ENCODE data around the gene LDB3.
A peak's percentile ranks its signal among the peaks of the same experiment; 100 is the strongest.

The LDB3 gene

DNA sequence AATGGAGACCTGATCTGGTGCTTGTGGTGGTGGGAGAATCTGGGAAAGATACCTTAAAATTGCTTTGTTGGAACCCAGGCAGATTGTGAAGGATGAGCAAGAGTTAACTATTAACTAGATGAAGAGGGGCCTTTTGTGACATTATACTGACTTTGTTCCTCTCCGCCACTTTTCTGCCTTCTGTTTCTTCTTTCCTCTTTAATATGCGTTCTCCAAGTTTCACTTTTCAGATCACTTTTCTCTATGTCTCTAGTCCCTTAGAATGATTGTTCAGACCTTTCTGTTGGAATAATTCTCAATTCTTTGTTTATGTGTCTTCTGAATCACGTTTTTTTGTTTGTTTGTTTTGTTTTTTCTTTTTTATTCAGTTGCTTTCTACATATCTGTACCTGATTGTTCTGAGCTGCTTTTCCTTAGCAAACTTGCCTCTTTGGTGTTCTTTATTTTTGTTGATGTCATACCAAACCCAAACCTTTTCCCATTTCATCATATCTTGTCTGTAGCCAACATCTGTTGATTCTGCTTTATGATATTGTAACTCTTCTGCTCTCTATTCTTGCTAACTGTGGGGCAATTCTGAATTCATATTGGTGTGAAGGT is 90.9 kb downstream of the LDB3 start:
- DNase-seq (ENCODE audit: low spot score), result no peak

- no peak for DNase-seq (ENCODE audit: low spot score)
Observed at GRCh38 chr10:86763404-86763803, 95.1 kb downstream of the LDB3 start.

DNA sequence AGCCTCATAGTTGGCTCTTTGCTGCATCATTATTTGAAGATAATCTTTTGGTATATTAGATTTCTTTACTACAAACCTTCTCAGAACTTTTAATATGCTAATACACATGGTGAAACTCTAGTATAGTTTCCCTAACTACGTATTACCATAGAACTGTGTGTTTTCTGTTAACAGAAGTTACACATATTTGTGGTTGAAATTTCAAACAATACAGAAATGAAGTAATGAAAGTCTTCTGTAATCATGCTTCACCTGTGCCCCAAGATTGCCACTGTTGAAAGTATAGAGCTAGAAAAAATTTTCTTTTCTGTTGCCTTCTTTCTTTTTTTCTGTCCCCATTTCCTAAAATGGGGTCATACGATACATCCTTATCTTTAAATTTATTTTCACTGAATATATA is 97.2 kb downstream of the LDB3 start:
- DNase-seq (ENCODE audit: low spot score), result no peak

GRCh38 chr10:86768412-86769062 is 100.2 kb downstream of the LDB3 start:
- DNase-seq (ENCODE audit: low spot score), result no peak

DNA sequence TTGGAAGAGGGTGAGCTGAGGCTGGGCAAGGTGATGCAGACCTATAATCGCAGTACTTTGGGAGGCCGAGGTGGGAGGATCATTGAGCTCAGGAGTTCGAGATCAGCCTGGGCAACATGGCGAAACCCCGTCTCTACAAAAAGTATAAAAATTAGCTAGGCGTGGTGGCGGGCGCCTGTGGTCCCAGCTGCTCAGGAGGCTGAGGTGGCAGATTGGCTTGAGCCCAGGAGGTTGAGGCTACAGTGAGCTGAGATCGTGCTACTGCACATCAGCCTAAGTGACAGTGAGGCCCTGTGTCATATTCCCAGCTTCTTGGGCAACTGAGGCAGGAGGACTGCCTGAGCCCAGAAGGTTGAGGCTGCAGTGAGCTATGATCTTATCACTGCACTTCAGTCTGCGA is 101.7 kb downstream of the LDB3 start:
- no peak for DNase-seq (ENCODE audit: low spot score)

- DNase-seq (ENCODE audit: low spot score), result no peak
Observed at GRCh38 chr10:86770412-86770960, 102.2 kb downstream of the LDB3 start.

DNA sequence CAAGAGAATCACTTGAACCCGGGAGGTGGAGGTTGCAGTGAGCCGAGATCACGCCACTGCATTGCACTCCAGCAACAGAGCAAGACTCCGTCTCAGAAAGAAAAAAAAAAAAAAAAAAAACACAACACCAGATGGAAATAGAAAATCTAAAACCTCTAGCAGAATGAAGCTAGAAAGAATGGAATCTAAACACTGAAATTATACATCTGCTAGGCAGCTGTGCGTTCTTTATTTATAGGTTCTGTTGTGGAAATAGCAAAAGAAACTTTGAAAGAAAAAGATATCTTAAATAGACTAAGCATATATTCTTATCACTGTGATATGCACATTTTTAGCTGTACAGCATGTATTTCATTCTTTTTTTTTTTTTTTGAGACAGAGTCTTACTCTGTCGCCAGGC is 105.2 kb downstream of the LDB3 start:
- DNase-seq (ENCODE audit: low spot score), result no peak

DNA sequence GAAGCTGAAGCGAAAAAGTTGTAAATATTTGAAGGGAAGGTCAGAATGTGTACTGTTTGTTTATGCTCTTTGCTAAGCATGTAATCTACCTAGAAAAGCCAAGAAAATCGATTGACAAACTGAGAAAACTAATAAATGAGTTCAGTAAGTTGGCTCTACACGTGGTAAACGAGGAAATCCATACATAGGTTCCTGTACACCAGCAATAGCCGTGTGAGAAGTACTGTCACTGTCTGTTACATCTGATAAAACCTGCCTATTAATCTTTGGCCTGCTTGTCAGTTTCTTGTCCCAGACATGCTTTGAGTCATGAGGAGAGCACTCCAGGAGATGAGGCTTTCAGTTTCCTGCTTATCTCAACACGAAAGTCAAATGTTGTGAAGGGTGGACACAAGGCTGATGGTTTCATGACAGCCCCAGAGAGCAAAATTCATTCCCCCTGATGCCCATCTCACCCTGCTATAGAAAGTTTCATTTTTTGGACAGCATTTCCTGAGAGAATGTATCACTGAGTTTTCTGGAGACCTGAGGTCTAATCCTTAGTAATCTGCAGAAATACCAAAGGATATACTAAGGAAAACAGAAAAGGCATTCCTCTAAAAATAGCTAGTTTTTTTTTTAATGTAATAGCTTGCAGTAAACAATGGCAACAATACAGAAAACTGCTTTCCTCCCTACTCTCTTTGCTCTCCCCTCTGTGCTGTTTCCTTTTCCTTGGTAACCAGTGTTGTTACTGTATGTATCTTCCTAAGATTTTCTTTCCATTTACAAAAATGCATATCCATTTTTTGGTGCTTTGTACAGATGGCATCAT is 107.0 kb downstream of the LDB3 start:
- peak; percentile 20 for DNase-seq (ENCODE audit: low spot score)

GRCh38 chr10:86775870-86776180 is 107.5 kb downstream of the LDB3 start:
- no peak for DNase-seq (ENCODE audit: low spot score)

DNA sequence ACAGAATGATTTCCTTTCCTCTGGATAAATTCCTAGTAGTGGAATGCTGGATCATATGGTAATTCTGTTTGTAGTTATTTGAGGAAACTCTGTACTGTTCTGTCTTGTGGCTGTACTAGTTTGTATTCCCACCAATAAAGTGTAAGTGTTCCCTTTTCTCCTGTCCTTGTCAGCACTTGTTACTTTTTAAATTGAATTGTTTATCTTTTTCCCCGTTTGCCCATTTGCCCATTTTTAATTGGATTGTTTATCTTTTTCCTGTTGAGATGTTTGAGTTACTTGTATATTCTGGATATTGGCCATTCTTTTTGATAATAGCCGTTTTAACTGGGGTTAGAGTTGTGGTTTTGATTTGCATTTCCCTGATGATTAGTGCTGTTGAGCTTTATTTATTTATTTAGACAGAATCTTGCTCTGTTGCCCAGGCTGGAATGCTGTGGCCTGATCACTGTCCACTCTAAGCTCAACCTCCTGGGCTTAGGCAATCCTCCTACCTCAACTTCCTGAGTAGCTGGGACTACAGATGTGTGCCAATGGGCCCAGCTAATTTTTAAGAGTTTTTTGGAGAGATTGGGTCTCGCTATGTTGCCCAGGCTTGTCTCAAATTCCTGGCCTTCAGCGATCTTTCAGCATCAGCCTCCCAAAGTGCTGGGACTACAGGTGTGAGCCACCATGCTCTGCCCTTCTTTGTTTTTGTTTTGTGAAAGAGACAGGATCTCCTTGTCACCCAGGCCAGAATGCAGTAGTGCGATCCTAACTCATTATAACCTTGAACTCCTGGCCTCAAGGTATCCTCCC is 111.1 kb downstream of the LDB3 start:
- DNase-seq (ENCODE audit: low spot score), result no peak

DNA sequence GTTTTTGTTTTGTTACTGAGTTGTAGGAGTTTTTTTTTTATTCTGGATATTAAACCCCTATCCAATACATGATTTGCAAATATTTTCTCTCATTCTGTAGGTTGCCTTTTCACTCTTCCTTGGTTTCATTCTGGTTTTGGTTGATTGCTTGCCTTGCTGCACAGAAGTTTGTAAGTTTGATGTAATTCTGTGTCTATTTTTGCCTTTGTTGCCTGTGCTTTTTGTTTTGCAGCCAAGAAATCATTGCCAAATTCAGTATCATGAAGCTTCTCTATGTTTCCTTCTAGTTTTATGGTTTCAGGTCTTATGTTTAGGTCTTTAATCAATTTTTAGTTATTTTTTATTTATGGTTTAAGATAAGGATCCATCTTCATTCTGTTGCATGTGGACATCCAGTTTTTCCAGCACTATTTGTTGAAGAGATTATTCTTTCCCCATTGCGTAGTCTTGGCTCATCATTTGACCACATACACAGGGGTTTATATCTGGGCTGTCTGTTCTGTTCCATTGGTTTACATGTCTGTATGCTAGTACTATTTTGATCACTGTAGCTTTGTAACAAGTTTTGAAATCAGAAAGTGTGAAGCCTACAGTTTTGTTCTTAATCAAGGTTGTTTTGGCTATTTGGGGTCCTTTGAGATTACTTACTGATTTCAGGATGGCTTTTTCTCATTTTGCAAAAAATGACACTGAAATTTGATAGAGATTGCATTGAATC is 114.5 kb downstream of the LDB3 start:
- DNase-seq (ENCODE audit: low spot score), result no peak

DNA sequence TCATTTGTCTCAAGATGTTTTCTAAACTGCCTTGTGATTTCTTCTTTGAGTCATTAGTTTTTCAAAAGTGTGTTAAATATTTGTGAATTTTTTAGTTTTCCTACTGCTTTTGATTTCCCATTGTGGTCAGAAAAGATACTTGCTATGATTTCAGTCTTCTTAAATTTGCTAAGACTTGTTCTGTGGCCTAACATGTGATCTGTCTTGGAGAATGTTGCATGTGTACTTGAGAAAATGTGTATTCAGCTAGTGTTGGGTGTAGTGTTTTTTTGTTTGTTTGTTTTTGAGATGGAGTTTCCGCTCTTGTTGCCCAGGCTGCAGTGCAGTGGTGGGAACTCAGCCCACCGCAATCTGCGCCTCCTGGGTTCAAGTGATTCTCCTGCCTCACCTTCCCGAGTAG is 116.7 kb downstream of the LDB3 start:
- DNase-seq (ENCODE audit: low spot score), result no peak
